MCF 10A (cell line): ENCODE measurements around the gene ATP6V1C2. TPM values are rescaled to one million over a fixed set of nuclear protein-coding genes. Genes with fewer than 3 reads are reported as not detected.

Experiments used
- BruUV-seq: library from RNA; stranded (reverse); fragments of 400-500 nt; replicated peaks from 2 replicates; lab custom pipeline; 2021; lab: Mats Ljungman, UMichigan
- CTCF ChIA-PET: fragments of 300-600 bp; sonication (Branson Sonifier 250); formaldehyde crosslinking; extraction: SDS; loops from one replicate; lab custom pipeline; 2021; ENCODE audit warnings: antibody characterized with exemption, inconsistent platforms; lab: Yijun Ruan, JAX
- POLR2A ChIA-PET: fragments of 300-600, 350-650 bp; sonication (Branson Sonifier 250); formaldehyde crosslinking; extraction: SDS; loops from one replicate; lab custom pipeline; 2020; ENCODE audit warnings: antibody characterized with exemption, inconsistent platforms; lab: Yijun Ruan, JAX
- DNase-seq: peaks from one replicate; pipeline ENCODE4 v3.0.0-alpha.2; 2018; ENCODE audit not compliant: unreplicated experiment
- H3K27ac Mint-ChIP-seq: one replicate; pipeline ENCODE4 v1.8.0; 2022; ENCODE audit warnings: mild to moderate bottlenecking, low read depth, mixed read lengths; ENCODE audit not compliant: unreplicated experiment
- H3K27me3 Mint-ChIP-seq: one replicate; pipeline ENCODE4 v1.8.0; 2022; ENCODE audit warnings: mixed read lengths; ENCODE audit not compliant: insufficient read depth, unreplicated experiment
- H3K36me3 Mint-ChIP-seq: one replicate; pipeline ENCODE4 v1.8.0; 2022; ENCODE audit warnings: mild to moderate bottlenecking, moderate library complexity, mixed read lengths; ENCODE audit not compliant: insufficient read depth, unreplicated experiment
- H3K4me1 Mint-ChIP-seq: one replicate; pipeline ENCODE4 v1.8.0; 2022; ENCODE audit warnings: mixed read lengths; ENCODE audit not compliant: insufficient read depth, unreplicated experiment
- H3K4me3 Mint-ChIP-seq: one replicate; pipeline ENCODE4 v1.8.0; 2022; ENCODE audit warnings: mild to moderate bottlenecking, moderate library complexity, mixed read lengths; ENCODE audit not compliant: unreplicated experiment
- H3K9me3 Mint-ChIP-seq: one replicate; pipeline ENCODE4 v1.8.0; 2022; ENCODE audit warnings: mixed read lengths; ENCODE audit not compliant: unreplicated experiment
- intact Hi-C: fragments of 100-400 bp; cut with micrococcal nuclease; formaldehyde crosslinking; loops from 2 replicates; pipeline ENCODE4 v1.14.1; 2022
- total RNA-seq: library from RNA; stranded (reverse); gene quantifications from 2 replicates; pipeline ENCODE4 v1.2.3, GENCODE V29; 2022
- TF ChIP-seq, protein P1 (sequence below): fragments of 200-600 bp; IDR thresholded peaks from one replicate; pipeline ENCODE4 v1.8.0; 2022; ENCODE audit warnings: antibody characterized with exemption, mild to moderate bottlenecking; ENCODE audit not compliant: unreplicated experiment

The ATP6V1C2 gene
- total RNA-seq, 1 experiment from 2014 or later, result 0.19 TPM

DNA sequence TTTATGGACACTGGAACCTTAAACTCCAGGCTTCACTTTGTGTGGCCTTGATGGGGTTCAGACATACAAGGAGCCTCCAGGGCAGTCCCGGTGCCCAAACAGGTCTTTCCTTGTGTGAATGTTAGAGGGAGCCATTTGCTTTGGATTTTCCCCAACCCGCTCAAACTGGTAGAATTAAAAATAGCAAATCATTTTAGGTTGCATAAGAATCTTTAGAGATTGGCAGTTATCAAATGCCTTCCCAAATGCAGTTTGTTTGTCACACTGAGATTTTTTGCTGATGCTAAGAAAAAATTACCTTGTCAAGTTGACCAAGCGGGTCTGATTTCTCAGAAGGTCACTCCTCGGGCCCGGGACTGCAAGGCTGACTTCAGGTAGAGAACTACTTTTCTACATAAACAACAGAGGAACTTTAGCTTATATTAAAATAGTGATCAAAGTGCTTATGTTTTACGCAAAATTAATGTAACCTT lies 36.4 kb downstream of the ATP6V1C2 start:
- TF ChIP-seq, protein P1, sequence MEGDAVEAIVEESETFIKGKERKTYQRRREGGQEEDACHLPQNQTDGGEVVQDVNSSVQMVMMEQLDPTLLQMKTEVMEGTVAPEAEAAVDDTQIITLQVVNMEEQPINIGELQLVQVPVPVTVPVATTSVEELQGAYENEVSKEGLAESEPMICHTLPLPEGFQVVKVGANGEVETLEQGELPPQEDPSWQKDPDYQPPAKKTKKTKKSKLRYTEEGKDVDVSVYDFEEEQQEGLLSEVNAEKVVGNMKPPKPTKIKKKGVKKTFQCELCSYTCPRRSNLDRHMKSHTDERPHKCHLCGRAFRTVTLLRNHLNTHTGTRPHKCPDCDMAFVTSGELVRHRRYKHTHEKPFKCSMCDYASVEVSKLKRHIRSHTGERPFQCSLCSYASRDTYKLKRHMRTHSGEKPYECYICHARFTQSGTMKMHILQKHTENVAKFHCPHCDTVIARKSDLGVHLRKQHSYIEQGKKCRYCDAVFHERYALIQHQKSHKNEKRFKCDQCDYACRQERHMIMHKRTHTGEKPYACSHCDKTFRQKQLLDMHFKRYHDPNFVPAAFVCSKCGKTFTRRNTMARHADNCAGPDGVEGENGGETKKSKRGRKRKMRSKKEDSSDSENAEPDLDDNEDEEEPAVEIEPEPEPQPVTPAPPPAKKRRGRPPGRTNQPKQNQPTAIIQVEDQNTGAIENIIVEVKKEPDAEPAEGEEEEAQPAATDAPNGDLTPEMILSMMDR, result no peak
- H3K36me3 Mint-ChIP-seq, result no peaks in the 10 kb centered on the region
- DNase-seq, result no peak
- no peaks in the 10 kb centered on the region for H3K4me1 Mint-ChIP-seq
- no peak overlapping the region for H3K4me3 Mint-ChIP-seq
- no peak overlapping the region for H3K27ac Mint-ChIP-seq
- BruUV-seq, result no TSS peak
- H3K9me3 Mint-ChIP-seq, result no peaks in the 10 kb centered on the region
- H3K27me3 Mint-ChIP-seq, result no peaks in the 10 kb centered on the region
- CTCF ChIA-PET, result no interaction called here
- POLR2A ChIA-PET, result no interaction called here
- intact Hi-C loops, result no loop called here

DNA sequence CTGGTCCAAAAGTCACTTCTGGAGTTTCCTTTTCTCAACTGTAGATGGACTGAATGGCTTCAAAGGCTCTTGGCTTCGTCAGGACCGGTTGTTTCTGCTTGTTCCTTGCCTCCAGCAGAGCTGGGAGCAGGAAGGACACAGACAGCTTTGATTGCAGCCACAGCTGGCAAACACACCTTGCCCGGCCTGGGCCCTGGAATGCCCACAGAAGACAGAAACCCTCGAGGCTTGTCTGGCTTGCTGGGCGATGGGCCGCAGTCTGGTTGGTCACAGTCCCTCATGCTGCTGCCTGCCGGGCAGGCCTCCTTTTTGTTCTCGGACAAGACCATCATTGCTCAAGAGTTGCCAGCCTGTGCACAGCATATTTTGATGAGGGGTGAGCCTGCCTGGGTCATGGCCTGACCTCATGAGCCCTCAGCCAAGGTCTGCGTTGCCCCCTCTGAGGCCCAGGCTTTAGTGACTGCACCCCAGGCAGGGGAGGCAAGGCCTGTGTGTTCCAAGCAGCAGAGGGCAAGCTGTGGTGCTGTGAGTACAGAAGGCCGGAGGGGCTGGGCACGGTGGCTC lies 37.8 kb downstream of the ATP6V1C2 start:
- ChIA-PET CTCF (no interaction called here), POLR2A (no interaction called here)
- Mint-ChIP-seq H3K9me3 (no peaks in the 10 kb centered on the region), H3K4me3 (no peak overlapping the region), H3K27me3 (no peaks in the 10 kb centered on the region), H3K27ac (no peak overlapping the region), H3K4me1 (no peaks in the 10 kb centered on the region), H3K36me3 (no peaks in the 10 kb centered on the region)
- BruUV-seq, result no TSS peak
- intact Hi-C loops, result no loop called here
- TF ChIP-seq, protein P1, result no peak
- no peak for DNase-seq

DNA sequence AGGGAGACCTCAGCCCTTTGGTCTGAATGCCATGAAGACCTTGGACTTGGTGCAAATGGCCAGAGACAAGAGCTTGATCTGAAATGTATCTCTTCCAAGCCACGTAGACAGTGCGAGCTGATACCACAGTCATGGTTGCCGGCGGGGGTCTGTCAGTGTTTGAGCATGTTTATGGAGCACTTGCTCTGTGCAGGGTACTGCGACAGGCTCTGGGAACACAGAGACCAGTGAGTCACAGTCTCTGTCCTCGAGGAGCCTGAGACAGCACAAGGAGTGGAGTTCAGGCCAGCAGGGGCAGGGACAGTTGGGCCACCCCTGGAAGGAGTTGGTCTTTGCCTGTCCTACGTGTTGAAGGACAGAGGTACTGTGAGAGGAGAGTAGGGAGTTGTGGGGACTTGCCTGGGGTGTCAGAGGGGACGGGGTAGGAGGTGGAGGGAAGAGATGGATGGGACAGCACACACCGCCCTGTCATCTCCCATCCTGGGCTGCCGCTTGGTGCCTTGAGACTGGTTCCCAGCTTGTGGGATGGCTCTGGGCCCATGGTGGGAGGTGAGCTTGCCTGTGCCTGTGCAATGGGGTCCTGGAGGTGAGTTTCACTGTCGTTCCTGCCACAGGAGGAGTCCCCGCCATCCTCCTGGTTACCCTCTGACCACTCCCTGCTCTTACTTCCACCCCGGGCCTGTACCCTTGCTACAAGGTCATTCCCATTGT lies 39.5 kb downstream of the ATP6V1C2 start:
- intact Hi-C loops, result no loop called here
- Mint-ChIP-seq H3K9me3 (no peaks in the 10 kb centered on the region), H3K4me1 (no peaks in the 10 kb centered on the region), H3K27ac (no peak overlapping the region), H3K36me3 (no peaks in the 10 kb centered on the region), H3K4me3 (no peak overlapping the region), H3K27me3 (no peaks in the 10 kb centered on the region)
- DNase-seq, result no peak
- BruUV-seq, result no TSS peak
- ChIA-PET POLR2A (no interaction called here), CTCF (interaction anchor here (0.6 kb wide), 1 partner anchor 792 kb away, joined by 4 read pairs; no protein-coding TSS in a partner anchor)
- TF ChIP-seq, protein P1, result no peak

DNA sequence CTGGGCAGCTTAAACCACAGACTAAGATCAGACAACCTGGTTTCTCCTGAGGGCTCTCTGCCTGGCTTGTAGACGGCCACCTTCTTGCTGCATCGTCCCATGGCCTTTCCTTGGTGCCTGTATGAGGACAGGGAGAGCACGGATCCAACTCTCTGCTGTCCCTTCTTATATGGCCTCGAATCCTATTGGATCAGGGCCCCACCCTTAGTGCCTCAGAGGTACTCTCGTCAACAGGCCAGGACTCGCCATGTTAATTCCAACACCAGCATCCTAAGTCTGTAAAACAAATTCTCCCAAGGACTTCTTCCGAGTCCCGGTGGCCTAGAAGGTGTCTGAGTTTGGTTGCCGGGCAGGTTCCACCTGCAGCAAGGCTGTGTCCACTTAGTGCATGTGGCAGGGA lies 40.2 kb downstream of the ATP6V1C2 start:
- POLR2A ChIA-PET, result no interaction called here
- no peak overlapping the region for H3K4me3 Mint-ChIP-seq
- TF ChIP-seq, protein P1, result no peak
- no peaks in the 10 kb centered on the region for H3K4me1 Mint-ChIP-seq
- DNase-seq, result no peak
- no peak overlapping the region for H3K27ac Mint-ChIP-seq
- no peaks in the 10 kb centered on the region for H3K9me3 Mint-ChIP-seq
- BruUV-seq, result no TSS peak
- H3K36me3 Mint-ChIP-seq, result no peaks in the 10 kb centered on the region
- no peaks in the 10 kb centered on the region for H3K27me3 Mint-ChIP-seq
- intact Hi-C loops, result no loop called here
- CTCF ChIA-PET, result interaction anchor here (0.6 kb wide), 1 partner anchor 72 kb away, joined by 3 read pairs; no protein-coding TSS in a partner anchor
